GM19438 (cell line): ENCODE results near the gene MSI2.

Experiments
- ATAC-seq: cut with Tn5 transposase; IDR thresholded peaks from one replicate; pipeline ENCODE4 v1.9.1; 2021; ENCODE audit warnings: low read depth; ENCODE audit not compliant: unreplicated experiment

The MSI2 gene

GRCh38 chr17:57387575-57387974 lies 131.3 kb downstream of the MSI2 start:
- no peak for ATAC-seq

- ATAC-seq, result no peak
Observed at GRCh38 chr17:57388131-57388725, 131.9 kb downstream of the MSI2 start.

GRCh38 chr17:57389473-57389872 lies 133.2 kb downstream of the MSI2 start:
- no peak for ATAC-seq

- no peak for ATAC-seq
Observed at GRCh38 chr17:57391076-57391825, 134.9 kb downstream of the MSI2 start.

- no peak for ATAC-seq
Observed at GRCh38 chr17:57391857-57392471, 135.6 kb downstream of the MSI2 start.

GRCh38 chr17:57393368-57393767 lies 137.0 kb downstream of the MSI2 start:
- ATAC-seq, result no peak

- no peak for ATAC-seq
Observed at GRCh38 chr17:57394375-57394774, 138.1 kb downstream of the MSI2 start.

GRCh38 chr17:57395721-57396321 lies 139.5 kb downstream of the MSI2 start:
- ATAC-seq, result no peak

GRCh38 chr17:57396511-57396921 lies 140.2 kb downstream of the MSI2 start:
- ATAC-seq, result no peak

- no peak for ATAC-seq
Observed at GRCh38 chr17:57397402-57397801, 141.1 kb downstream of the MSI2 start.

- no peak for ATAC-seq
Observed at GRCh38 chr17:57399690-57400089, 143.4 kb downstream of the MSI2 start.

- ATAC-seq, result no peak
Observed at GRCh38 chr17:57400648-57401047, 144.3 kb downstream of the MSI2 start.

GRCh38 chr17:57401556-57402488 lies 145.5 kb downstream of the MSI2 start:
- no peak for ATAC-seq

- no peak for ATAC-seq
Observed at GRCh38 chr17:57402681-57403180, 146.4 kb downstream of the MSI2 start.

GRCh38 chr17:57403236-57403635 lies 146.9 kb downstream of the MSI2 start:
- ATAC-seq, result no peak

- ATAC-seq, result no peak
Observed at GRCh38 chr17:57404073-57404472, 147.8 kb downstream of the MSI2 start.

GRCh38 chr17:57404795-57405490 lies 148.6 kb downstream of the MSI2 start:
- no peak for ATAC-seq

GRCh38 chr17:57405491-57406072 lies 149.3 kb downstream of the MSI2 start:
- no peak for ATAC-seq
